HG03439 (cell line): ENCODE measurements around the gene RCBTB2.
"Not testable (repeated sequence)": the region's sequence is repeated elsewhere in the genome, so short reads cannot be mapped to it uniquely, and the experiment has no call there.

Experiments used
- ATAC-seq: cut with Tn5 transposase; IDR thresholded peaks from one replicate; pipeline ENCODE4 v1.9.1; 2021; ENCODE audit warnings: mild to moderate bottlenecking, moderate library complexity; ENCODE audit not compliant: unreplicated experiment

Gene RCBTB2

DNA sequence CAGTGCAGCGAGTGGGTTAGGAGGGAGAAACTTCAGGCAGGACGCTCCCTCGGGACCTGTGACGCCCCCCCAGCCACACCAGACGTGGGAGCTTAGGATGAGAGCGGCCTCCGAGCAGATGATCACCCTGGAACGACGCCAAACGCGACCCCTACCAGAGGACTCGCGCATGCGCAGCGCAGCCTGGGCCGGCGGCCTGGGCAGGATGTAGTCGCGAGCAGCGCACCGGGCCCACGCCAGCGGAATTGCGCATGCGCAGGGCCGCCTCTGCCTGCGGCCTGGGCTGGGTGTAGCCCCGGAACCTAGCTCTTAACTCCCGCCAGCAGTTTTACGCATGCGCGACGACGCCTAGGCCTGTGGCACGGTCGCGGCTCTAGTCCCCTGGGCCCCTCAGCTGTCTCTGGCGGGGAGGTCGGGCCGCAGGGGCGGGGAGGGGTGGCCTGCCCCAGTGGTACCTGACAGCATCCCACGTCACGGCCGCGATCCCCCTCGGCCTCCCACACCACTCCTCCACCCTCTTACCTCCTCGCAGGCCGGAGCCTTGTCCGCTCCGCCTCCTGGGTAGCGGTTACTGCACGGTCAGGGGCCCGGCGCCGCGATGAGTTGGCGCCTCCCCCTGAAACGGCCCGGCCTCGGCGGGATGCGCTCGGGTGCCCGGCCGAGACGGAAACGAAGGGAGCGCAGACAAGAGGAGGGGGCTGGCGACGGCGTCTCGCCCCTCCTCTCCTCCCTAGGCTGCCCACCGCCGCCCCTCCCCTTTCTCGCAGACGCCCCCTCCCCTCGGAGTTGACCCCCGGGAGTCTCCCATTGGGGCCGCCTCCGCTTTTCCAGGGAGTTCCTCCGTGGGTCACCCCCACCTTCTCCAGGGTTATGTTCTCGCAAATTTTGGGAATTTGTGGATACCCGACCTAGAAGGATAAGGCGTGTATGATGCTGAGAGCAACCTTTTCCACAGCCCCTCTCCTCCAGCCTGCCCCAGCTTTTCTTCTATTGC lies at the start of gene RCBTB2:
Gene RCBTB2, minus strand, starts transcription at position 575 of the 994 bp plus-strand sequence. CDS start 11,141 bp downstream, outside the sequence.
- ATAC-seq: peak; percentile 78

DNA sequence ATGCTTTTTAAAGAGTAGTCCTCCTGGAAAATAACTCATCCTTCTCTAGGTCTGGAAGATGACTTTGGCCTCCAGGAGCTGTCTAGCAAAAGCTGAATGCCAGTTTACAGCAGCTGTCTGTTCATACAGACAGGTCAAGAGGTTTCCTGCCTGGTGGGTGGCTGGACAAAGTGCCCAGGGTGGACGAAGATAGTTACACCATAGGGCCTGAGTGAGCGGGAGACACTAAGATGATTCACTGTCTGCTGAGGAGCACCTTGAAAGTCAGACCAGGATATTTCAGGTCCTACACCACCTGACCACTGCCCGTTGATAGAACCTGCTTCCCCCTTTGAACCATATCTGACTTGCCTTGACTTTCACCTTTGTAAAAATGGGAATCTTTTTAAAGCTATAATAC lies 49.2 kb upstream of the RCBTB2 start:
- no peak for ATAC-seq

DNA sequence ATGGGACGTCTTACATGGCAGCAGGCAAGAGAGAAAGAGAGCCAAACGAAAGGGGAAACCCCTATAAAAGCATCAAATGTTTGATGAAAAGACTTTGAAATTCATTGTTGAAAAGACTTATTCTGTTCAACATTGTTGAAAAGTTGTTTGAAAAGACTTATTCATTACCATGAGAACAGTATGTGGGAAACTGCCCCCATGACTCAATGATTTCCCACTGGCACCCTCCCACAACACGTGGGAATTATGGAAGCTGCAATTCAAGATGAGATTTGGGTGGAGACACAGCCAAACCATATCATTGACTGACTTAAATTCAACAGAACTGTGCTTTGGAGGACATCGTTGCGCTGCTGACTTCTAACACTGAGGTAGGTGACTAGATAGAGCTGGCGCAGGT lies 48.0 kb upstream of the RCBTB2 start:
- ATAC-seq: no peak

DNA sequence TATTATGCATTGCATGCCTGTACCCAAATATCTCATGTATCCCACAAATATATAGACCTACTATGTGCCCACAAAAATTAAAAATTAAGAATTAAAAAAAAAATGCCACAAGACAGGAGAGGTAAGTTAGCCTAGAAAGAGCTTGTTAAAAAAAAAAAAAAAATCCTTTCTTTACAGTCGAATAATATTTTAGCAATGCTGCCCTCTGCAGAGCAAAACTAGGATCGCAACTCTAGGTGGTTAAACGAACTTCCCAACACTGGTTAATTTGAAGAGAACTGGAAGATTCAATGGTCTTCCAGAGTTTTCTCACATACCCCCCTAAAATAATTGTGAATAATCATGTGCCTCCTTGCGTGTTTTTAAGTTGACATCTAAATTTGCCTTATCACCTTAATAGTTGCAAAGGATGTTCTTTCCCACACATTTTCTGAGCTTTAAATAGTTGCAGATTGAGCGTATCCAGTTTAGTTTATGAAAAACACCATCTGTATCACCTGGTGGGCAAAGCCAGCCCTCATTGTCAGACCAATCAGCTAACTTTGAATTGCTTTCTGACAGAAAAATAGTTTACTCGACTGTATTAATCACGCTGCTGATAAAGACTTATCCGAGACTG lies 47.4 kb upstream of the RCBTB2 start:
- peak; percentile 36 for ATAC-seq

DNA sequence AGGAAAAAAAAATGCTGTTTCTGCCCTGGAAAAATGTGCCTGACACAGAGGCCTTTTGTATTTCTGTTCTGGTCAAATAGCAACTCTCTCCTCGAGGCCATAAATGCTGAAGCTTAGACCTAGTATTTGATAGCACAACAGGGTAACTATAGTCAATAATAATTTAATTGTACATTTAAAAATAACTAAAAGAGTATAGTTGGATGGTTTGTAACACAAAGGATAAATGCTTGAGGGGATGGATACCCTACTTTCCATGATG lies 47.0 kb upstream of the RCBTB2 start:
- not testable (repeated sequence) for ATAC-seq

DNA sequence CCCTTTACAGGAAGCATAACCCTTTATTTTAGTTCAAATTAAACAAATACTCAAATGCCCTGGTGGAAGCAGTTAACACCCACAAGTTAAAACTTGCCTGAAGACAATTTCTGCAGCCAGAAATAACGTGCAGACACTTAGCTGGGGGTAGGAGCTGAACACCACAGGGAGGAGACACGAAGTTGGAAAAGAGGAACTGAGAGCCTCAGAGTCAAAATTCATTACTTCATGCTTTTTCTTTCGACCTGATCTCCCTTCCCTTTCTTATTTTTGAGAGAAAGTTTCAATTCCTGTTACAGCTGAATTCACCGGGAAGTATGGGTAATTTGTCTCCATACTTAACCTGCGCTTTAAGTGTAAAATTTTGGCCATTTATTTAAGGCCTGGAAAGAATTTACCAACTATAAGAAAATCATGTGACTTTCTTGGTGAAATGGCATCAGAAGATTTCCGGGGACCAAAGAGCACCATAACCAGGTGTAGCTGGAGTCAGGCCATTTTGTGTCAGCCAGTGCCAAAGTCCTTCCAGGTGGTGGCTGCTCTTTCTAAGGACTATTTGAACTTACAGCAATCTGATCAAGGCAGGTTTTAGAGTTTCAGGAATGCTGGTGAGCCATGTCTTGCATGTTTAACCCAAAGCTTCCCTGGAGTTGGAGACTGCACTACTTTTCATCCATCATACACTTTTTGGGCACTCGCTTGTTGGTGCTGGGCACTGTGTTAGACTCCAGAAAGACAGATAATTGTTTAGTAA lies 46.5 kb upstream of the RCBTB2 start:
- ATAC-seq: peak; percentile 93

DNA sequence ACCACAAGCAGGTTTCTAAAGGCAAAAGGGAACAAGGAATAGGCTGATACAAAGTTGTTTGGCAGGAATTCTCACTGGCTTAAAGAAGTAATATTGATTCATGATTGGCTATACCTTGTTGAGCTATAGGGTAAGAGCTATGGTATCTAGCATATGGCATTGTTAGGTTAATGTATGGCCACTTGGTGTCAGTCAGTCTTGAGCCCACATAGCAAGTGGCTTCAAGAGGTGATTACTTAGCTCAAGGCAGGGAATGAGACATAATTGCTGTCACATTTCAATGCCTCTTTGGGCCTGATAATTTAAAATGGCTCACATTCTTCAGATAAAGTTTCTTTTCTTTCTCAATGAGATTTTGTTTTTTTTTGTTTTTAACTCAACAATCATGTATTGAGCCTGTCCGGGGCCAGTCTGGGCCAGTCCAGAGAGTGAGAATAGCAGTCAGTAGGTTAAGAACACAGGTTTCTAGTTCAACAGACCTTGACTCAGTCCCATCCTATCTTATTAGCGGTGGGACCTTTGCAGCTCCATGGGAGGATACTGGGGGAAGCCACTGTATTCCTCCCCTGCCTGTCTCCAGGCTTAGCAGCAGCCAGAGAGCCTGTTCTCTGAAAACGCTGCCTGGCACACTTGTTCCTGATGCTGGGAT lies 45.8 kb upstream of the RCBTB2 start:
- ATAC-seq: peak; percentile 64

DNA sequence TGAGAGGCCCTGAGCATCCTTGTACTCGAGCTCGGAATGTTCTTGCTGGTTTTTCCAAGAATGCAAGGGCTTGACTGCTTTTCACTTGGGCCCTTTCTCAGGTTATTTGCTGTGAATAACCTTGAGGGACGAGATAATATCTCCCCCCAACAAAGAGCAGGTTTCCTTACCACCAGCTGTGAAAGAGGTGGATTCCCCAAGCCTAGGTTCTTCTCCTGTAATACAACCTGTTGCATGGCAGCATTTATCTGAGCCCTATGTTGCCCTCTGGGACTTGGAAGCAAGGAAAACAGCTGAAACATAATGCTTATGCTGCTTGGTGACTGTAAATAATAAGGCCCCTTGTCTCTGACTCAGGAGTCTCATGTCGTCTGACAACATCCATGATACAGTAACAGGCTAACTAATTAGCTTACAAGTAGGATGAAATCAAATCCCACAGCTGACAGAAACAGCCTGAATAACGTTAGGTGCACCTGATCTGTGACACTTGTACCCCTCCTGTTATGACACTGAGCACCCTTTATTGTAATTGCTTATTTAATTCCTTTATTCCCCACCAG lies 43.6 kb upstream of the RCBTB2 start:
- ATAC-seq: no peak

DNA sequence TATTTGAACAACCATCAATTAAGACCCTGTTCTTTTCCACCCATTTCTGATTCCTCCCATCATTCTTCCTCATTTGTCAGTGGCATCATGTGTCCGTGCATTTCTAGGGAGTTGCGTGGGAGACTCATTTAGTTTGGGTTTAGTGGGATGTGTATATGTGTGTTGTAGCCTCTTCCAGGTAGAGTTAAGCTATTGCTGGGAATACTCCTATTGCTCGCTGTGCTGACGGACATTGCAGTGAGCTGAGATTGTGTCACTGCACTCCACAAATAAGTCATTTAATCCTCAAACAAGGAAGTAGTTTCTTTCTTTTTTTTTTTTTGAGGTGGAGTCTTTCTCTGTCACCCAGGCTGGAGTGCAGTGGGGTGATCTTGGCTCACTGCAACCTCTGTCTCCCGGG lies 42.2 kb upstream of the RCBTB2 start:
- ATAC-seq: no peak

DNA sequence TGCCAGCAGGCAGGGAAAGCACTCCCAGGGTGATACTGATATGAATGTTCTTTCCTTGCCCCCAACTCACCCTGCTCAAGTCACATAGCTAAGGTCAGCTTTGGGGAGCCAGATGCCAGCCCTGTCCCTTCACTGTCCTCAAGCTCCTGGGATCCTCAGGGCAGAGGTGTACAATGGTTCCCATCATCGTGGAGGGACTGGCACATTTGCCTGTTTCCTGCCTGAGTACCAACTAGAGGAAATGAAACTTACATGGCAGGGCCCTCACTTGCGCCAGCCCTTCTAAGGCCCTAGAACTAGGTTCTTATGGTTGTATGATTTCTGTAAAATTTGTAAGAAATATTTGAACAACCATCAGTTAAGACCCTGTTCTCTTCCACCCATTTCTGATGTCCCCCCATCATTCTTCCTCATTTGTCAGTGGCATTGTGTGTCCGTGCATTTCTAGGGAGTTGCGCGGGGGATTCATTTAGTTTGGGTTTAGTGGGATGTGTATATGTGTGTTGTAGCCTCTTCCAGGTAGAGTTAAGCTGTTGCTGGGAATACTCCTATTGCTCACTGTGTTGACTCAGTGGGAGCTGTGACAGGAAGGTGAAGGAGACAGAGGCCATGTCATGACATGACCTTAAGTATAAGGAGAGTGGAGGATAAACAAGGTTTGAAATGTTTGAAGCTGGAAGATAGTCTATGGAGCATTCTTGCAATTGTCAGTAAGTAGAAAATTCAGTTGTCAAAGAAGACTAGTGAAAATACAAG lies 41.3 kb upstream of the RCBTB2 start:
- ATAC-seq: no peak

DNA sequence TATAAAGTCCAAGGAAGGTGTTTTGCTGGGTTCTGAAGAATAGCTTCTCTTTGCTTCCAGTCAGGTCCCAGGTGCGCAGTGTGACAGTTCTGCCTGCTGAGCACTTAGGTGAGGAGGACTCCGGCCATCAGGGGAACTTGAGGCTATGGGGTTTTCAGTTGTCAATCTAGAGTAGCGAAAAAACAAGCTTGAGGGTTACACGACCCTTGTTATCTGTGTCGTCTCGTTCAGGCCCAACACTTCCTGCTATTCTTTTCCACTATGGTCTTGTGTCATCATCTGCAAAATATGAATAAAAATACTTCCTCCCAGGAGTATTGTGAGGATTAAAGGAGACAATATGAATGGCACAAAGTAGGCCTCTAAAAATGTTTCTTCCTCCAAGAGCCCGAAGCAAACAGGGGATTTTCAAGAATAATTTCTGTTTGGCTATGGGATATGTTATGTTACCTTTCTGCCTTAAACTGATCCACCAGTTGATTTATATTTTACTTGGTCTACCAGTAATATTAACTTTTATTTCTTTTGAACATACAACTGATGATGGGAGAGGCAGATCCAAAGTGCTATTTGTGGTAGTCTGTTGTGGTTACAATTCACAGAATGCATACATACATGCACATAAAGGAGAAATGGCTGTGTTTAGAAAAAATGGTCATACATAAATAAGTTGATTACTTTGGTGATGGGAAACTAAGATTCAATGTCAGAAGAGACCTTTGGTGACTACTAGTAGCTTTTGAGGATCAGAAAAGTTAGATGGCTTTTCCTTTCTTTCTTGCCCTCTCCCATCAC lies 40.5 kb upstream of the RCBTB2 start:
- no peak for ATAC-seq

DNA sequence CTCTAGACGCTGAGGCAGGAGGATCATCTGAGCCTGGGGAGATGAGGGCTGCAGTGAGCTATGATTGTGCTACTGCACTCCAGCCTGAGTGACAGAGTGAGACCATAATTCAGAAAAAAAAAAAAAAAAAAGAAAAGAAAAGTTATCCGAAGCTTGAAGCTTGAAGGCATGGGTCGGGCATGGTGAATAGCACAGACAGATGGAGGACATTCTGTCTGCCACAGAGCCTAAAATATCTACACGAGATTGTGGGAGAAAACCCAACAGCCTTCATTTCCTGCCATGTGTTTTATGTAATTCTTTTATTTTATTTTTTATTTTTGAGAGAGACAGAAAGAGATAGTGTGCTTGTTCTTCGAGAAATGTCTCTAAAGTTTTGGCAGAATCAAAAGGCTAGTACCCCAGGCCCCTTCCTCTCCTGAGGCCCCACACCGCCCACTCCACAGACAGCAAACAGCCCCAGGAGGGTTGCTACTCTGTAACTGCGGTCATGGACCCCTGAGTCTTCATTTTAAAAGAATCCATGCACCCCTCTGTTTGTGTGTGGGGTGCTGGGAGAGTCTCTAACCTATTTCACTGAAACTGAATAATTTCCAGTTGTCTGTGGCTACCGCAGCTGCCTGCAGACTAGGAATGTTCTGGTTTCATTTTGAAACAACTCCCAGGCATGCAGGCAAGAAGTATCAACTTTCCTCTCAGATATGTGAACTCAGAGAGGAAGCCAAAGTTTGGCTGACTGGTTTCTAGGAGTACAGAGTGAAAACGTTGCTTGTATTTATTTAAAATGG lies 38.4 kb upstream of the RCBTB2 start:
- no peak for ATAC-seq

DNA sequence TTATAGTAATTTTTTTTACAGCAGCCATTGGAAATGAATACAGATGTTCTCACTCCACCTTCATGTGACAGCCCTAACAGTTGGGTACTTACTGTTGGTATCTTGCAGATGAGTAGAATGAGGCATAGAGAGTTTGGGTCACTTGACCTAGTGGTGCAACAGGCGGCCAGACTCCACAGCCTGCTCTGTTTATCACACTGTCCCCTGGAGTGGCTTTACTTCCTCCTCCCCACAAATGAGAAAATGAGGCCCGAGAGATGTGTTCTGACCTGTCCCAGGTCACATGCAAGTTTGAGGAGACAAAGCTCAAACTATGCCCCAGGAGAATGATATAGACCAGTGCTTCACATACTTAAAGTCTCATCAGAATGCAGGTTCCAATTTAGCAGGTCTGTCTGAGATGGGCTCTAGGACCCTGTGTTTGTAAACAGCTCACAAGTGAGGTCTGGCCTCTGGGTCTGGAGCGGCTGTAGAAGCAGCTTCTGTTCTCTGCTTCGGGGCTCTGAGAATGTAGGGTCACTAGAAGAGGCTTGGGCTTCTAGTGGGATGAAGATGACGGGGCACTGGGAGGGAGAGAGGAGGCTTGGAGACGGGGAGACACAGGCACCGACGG lies 37.4 kb upstream of the RCBTB2 start:
- ATAC-seq: no peak

DNA sequence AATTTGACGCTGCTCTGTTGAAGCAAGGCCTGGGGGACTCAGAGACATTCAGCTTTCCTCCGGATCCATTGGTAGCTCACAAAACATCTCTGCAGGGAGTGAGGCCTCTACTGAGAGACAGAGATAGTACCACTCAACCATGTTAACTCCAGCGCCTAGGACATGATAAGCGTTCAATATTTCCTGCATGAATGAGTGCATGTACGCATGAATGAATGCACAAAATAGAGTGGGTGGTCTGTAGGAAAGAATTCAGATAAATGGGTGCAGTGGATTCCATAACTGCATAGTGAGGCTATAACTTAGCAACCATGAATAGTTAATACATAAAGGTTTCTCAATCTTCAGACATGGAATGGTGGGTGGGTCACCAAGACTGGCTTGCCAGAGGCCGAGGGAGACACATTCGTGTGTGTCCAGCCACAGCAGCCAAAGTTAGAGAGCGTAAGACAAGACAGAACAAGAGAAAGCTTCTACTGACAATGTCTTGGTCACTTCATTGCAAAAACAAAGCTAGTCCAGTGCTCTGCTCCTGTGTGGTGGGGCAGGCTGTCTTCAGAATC lies 36.3 kb upstream of the RCBTB2 start:
- no peak for ATAC-seq

DNA sequence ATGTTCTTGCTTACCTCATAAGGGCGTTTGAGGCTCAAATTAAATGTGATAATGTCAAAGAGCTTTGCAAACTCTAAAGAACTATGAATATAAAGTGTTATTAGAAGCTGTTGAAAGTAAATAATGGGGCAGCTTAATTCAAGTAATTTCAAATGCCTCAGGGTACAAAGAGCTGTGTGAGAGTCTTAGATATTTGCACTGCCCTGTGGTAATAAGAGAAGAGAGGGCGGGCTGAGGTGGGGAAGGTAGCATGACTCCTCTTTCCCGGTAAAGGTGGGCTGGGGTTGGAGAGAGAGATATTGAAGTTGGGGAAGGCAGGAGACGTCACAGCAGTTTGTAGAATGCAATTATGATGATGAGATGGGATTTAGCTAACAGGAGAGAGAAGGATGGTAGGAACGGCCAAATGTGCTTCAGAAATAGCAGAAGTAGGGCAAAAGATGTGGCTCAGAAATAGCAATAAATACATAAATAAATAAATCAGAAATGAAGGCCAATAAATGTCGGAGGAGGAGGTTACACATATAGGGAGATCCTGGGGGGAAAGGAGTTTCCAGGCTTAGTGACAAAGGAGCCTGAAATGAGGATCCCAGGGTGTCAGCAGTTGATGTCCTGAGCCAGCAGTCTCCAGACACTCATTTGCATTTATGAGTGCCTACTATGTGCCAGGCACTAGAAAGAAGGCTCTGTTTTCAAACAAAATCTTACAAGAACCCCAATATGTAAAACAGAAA lies 35.7 kb upstream of the RCBTB2 start:
- no peak for ATAC-seq

DNA sequence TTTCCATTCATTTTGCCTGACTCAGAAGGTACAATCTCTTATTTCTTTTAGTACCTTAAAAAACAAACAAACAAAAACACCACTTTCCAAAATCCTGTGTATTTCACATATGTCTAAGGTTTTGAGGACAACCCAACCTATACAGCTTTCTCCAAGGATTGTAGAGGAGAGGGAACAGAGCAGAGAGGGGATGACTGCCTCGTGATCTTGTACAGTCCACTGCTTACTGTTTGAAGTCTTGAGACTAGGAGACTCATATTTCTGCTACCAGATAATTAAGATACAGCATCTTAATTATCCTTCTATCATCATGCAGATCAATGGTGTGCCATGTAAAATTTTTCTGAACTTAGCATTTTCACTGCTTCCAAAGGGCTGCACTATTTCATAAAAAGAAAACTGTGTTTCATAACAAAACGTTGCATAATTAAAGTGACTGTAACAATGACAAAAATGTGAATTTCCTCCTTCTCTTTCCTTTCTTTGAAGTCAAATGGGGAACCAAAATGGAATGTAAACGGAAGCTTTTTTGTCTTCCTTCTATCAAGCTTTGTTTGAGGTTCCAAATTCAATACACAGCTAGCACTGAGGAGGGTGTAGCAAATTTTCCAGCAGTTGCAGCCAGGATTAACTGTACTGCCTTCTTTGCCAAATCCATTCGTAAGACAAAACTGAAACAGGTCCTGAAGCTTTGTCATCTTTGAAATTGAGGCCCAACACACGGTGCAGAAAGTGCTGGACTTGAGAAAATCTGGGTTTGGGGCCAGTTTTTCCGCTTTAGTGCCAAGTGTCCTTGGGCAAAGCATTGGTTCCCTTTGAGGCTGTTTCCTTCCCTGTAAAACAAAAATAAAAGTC lies 34.9 kb upstream of the RCBTB2 start:
- ATAC-seq: no peak
